ENCODE data around the gene SLC2A9. TPM values are rescaled to one million over a fixed set of nuclear protein-coding genes. Genes with fewer than 3 reads are reported as not detected.

Gene SLC2A9
- total RNA-seq, 1 donor from 2014 or later: 21.5 TPM

GRCh38 chr4:10018818-10019461, 2.4 kb downstream of the SLC2A9 start:
- peak; percentile 96 for ATAC-seq

- no peak for ATAC-seq
These were observed 4.0 kb downstream of the SLC2A9 start for GRCh38 chr4:10017037-10017893.

GRCh38 chr4:10016169-10016568, 5.1 kb downstream of the SLC2A9 start:
- ATAC-seq: no peak

GRCh38 chr4:10015140-10015753, 6.0 kb downstream of the SLC2A9 start:
- ATAC-seq: no peak

GRCh38 chr4:10013722-10014121, 7.6 kb downstream of the SLC2A9 start:
- peak; percentile 81 for ATAC-seq

- no peak for ATAC-seq
These were observed 9.4 kb downstream of the SLC2A9 start for GRCh38 chr4:10011885-10012284.

- no peak for ATAC-seq
These were observed 10.0 kb downstream of the SLC2A9 start for GRCh38 chr4:10011277-10011676.

- ATAC-seq: no peak
These were observed 11.3 kb downstream of the SLC2A9 start for GRCh38 chr4:10009861-10010500.

- no peak for ATAC-seq
These were observed 12.7 kb downstream of the SLC2A9 start for GRCh38 chr4:10008609-10009005.

GRCh38 chr4:10007793-10008608, 13.3 kb downstream of the SLC2A9 start:
- no peak for ATAC-seq

- no peak for ATAC-seq
These were observed 13.9 kb downstream of the SLC2A9 start for GRCh38 chr4:10007436-10007740.

- ATAC-seq: peak; percentile 93
These were observed 14.5 kb downstream of the SLC2A9 start for GRCh38 chr4:10006601-10007435.

GRCh38 chr4:10006231-10006600, 15.1 kb downstream of the SLC2A9 start:
- peak; percentile 90 for ATAC-seq

GRCh38 chr4:10005632-10006031, 15.7 kb downstream of the SLC2A9 start:
- no peak for ATAC-seq

- no peak for ATAC-seq
These were observed 17.6 kb downstream of the SLC2A9 start for GRCh38 chr4:10003666-10004065.

- ATAC-seq: no peak
These were observed 19.0 kb downstream of the SLC2A9 start for GRCh38 chr4:10002278-10002677.

- no peak for ATAC-seq
These were observed 19.5 kb downstream of the SLC2A9 start for GRCh38 chr4:10001757-10002156.

- ATAC-seq: no peak
These were observed 21.2 kb downstream of the SLC2A9 start for GRCh38 chr4:9999956-10000561.

- ATAC-seq: no peak
These were observed 23.4 kb downstream of the SLC2A9 start for GRCh38 chr4:9997886-9998285.

GRCh38 chr4:9996319-9997110, 24.8 kb downstream of the SLC2A9 start:
- peak; percentile 65 for ATAC-seq

Measured in esophagus mucosa (tissue), 1 donor.